ENCODE data around the gene P3R3URF. TPM values are rescaled to one million over a fixed set of nuclear protein-coding genes. Genes with fewer than 3 reads are reported as not detected.
A peak's percentile ranks its signal among the peaks of the same experiment; 100 is the strongest.
"Not testable (repeated sequence)": the region's sequence is repeated elsewhere in the genome, so short reads cannot be mapped to it uniquely, and the experiment has no call there.

Gene P3R3URF
- not detected for total RNA-seq
- long read RNA-seq, result 0 reads

GRCh38 chr1:46176211-46176865 is at the start of gene P3R3URF:
Gene P3R3URF, minus strand, starts transcription at chr1:46176488. Its CDS starts 17 bp downstream, at chr1:46176471.
- intact Hi-C loops (cut with DNase I), result loop anchor here in 1 of 2 donors (5.0 to 10.0 kb wide), 3 partner anchors 44 to 139 kb away; partner anchors contain the start of gene PIK3R3
- ATAC-seq, result no peak
- no peak for DNase-seq

GRCh38 chr1:46224966-46225365 is 48.7 kb upstream of the P3R3URF start:
- DNase-seq, result no peak
- intact Hi-C loops (cut with DNase I), result no loop called here

GRCh38 chr1:46223472-46223943 is 47.2 kb upstream of the P3R3URF start:
- ATAC-seq, result peak; percentile 90 to 96
- intact Hi-C loops (cut with DNase I), result loop anchor here in 1 of 2 donors (2.0 kb wide), 1 partner anchor 187 kb away; no protein-coding TSS in a partner anchor

More at GRCh38 chr1:46224966-46225365, 48.7 kb upstream of the P3R3URF start:
- no peak for ATAC-seq

GRCh38 chr1:46223055-46223454 is 46.8 kb upstream of the P3R3URF start:
- intact Hi-C loops (cut with DNase I), result loop anchor here in 1 of 2 donors (2.0 kb wide), 1 partner anchor 186 kb away; no protein-coding TSS in a partner anchor
- not testable (repeated sequence) for DNase-seq, ATAC-seq

More at GRCh38 chr1:46223472-46223943, 47.2 kb upstream of the P3R3URF start:
- peak; percentile 77 for DNase-seq

GRCh38 chr1:46221749-46222148 is 45.5 kb upstream of the P3R3URF start:
- no peak for DNase-seq
- intact Hi-C loops (cut with DNase I), result loop anchor here in 1 of 2 donors (2.0 kb wide), 1 partner anchor 185 kb away; no protein-coding TSS in a partner anchor
- no peak for ATAC-seq

- DNase-seq (no peak), ATAC-seq (no peak)
- intact Hi-C loops (cut with DNase I), result no loop called here
Observed at GRCh38 chr1:46220808-46221207, 44.5 kb upstream of the P3R3URF start.

- ATAC-seq (no peak), DNase-seq (no peak)
- intact Hi-C loops (cut with DNase I), result no loop called here
Observed at GRCh38 chr1:46219551-46220520, 43.5 kb upstream of the P3R3URF start.

GRCh38 chr1:46218443-46218842 is 42.2 kb upstream of the P3R3URF start:
- intact Hi-C loops (cut with DNase I), result no loop called here
- no peak for ATAC-seq
- no peak for DNase-seq

- DNase-seq (no peak), ATAC-seq (no peak)
- intact Hi-C loops (cut with DNase I), result no loop called here
Observed at GRCh38 chr1:46215504-46215903, 39.2 kb upstream of the P3R3URF start.

GRCh38 chr1:46211051-46211450 is 34.8 kb upstream of the P3R3URF start:
- intact Hi-C loops (cut with DNase I), result no loop called here
- ATAC-seq (peak in 1 of 2 donors; percentile 22), DNase-seq (no peak)

GRCh38 chr1:46210561-46210960 is 34.3 kb upstream of the P3R3URF start:
- intact Hi-C loops (cut with DNase I), result no loop called here
- ATAC-seq, result no peak
- DNase-seq, result no peak

- ATAC-seq (no peak), DNase-seq (no peak)
- intact Hi-C loops (cut with DNase I), result no loop called here
Observed at GRCh38 chr1:46206399-46206798, 30.1 kb upstream of the P3R3URF start.

- intact Hi-C loops (cut with DNase I), result no loop called here
- ATAC-seq, result peak; percentile 35
- DNase-seq, result no peak
Observed at GRCh38 chr1:46205791-46206190, 29.5 kb upstream of the P3R3URF start.

GRCh38 chr1:46205141-46205540 is 28.9 kb upstream of the P3R3URF start:
- ATAC-seq (no peak), DNase-seq (no peak)
- intact Hi-C loops (cut with DNase I), result no loop called here

- DNase-seq (peak; percentile 48), ATAC-seq (peak; percentile 21 to 50)
- intact Hi-C loops (cut with DNase I), result no loop called here
Observed at GRCh38 chr1:46204406-46204742, 28.1 kb upstream of the P3R3URF start.

GRCh38 chr1:46203738-46204405 is 27.6 kb upstream of the P3R3URF start:
- DNase-seq, result no peak
- peak in 1 of 2 donors; percentile 4 for ATAC-seq
- intact Hi-C loops (cut with DNase I), result no loop called here

GRCh38 chr1:46199233-46199749 is 23.0 kb upstream of the P3R3URF start:
- no peak for DNase-seq
- intact Hi-C loops (cut with DNase I), result no loop called here
- no peak for ATAC-seq

GRCh38 chr1:46197964-46198811 is 21.9 kb upstream of the P3R3URF start, which contains the start of gene POMGNT1:
Gene POMGNT1, minus strand, starts transcription at chr1:46198434. Its CDS starts 613 bp downstream, at chr1:46197821.
- peak; percentile 91 to 96 for ATAC-seq
- intact Hi-C loops (cut with DNase I), result no loop called here
- peak; percentile 68 for DNase-seq

Measured in left cardiac atrium (tissue), 4 donors.